ENCODE measurements around the gene EYA2.

EYA2 gene

GRCh38 chr20:46933150-46933549 lies 38.5 kb downstream of the EYA2 start:
- DNase-seq, result no peak

GRCh38 chr20:46934746-46935287 lies 40.2 kb downstream of the EYA2 start:
- no peak for DNase-seq

- no peak for DNase-seq
These were observed 40.9 kb downstream of the EYA2 start for GRCh38 chr20:46935394-46936017.

- no peak for DNase-seq
These were observed 41.9 kb downstream of the EYA2 start for GRCh38 chr20:46936415-46937156.

GRCh38 chr20:46937157-46937523 lies 42.5 kb downstream of the EYA2 start:
- no peak for DNase-seq

- DNase-seq, result no peak
These were observed 43.0 kb downstream of the EYA2 start for GRCh38 chr20:46937533-46938226.

GRCh38 chr20:46938434-46938833 lies 43.8 kb downstream of the EYA2 start:
- DNase-seq, result no peak

GRCh38 chr20:46939031-46939965 lies 44.7 kb downstream of the EYA2 start:
- no peak for DNase-seq

GRCh38 chr20:46940616-46941015 lies 46.0 kb downstream of the EYA2 start:
- DNase-seq, result no peak

- no peak for DNase-seq
These were observed 46.8 kb downstream of the EYA2 start for GRCh38 chr20:46941404-46941803.

GRCh38 chr20:46943861-46944591 lies 49.4 kb downstream of the EYA2 start:
- DNase-seq, result no peak

- no peak for DNase-seq
These were observed 50.8 kb downstream of the EYA2 start for GRCh38 chr20:46945465-46945864.

GRCh38 chr20:46946181-46946624 lies 51.6 kb downstream of the EYA2 start:
- DNase-seq, result no peak

GRCh38 chr20:46946796-46947195 lies 52.2 kb downstream of the EYA2 start:
- no peak for DNase-seq

GRCh38 chr20:46948081-46948480 lies 53.4 kb downstream of the EYA2 start:
- no peak for DNase-seq

GRCh38 chr20:46951405-46951804 lies 56.8 kb downstream of the EYA2 start:
- no peak for DNase-seq

- DNase-seq, result no peak
These were observed 57.3 kb downstream of the EYA2 start for GRCh38 chr20:46951840-46952497.

GRCh38 chr20:46953596-46953995 lies 59.0 kb downstream of the EYA2 start:
- no peak for DNase-seq

GRCh38 chr20:46954490-46955038 lies 59.9 kb downstream of the EYA2 start:
- DNase-seq, result no peak

- no peak for DNase-seq
These were observed 61.2 kb downstream of the EYA2 start for GRCh38 chr20:46955601-46956556.
